GM21447 (cell line): ENCODE data around the gene SAMD1.
A peak's percentile ranks its signal among the peaks of the same experiment; 100 is the strongest.

ENCODE experiments used
- ATAC-seq: cut with Tn5 transposase; IDR thresholded peaks from one replicate; pipeline ENCODE4 v1.9.1; 2021; ENCODE audit not compliant: unreplicated experiment

SAMD1 gene

DNA sequence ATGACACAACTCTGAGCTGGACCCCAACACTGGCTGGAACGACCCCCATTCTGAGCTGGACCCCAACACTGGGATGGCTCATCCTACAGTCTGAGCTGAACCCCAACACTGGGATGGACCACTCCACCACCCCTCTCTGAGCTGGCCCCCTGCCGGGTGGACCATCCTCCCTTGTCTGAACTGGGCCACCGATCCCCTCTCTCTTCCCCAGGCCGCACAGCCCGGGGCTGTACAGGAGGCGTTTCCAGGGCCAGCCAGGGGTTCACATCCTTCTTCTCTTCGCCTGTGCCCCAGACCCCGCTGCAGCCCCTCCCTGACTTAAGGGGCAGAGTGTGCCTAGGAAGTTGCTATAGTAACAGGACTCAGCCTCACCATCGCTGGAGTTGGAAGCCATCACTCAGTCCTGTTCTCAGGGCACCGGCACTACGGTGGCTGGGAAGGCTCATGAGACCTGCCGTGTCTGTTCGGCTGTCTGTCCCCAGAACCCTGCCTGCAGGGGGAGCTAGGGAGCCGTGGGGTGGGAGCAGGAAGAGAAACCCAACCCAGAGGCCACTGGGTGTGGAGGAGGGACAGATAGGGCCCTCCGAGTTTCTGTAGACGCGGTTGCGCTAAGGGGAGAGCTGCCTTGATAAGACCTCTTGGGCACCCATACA is 23.3 kb upstream of the SAMD1 start:
- ATAC-seq: no peak

DNA sequence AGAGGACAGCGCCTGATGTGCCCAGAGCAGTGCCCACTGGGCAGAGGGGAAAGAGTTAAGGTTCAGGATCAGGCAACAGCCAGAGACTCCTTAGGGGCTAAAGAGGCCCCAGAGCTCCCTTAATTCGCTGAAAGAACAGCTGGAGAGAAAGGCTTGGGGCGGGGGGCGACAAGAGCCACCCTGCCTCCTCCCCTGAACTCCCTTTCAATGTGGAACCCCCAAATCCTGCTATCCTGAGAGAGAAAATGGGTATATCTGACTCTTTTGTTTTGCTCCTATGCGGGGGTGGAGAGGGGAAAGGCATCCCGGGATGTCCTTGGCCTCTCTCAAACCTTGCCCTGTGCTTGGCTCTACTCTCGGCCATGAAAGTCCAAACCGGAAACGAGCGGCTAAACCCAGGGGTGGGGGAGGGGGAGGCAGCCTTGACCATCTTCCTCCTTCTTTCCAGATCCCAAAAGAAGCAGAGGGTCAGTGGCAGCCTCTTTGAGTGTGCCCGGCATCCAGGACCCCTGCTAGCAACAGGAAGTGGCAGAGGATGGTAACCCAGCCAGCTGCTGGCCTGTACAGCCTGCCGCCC is 22.3 kb upstream of the SAMD1 start:
- no peak for ATAC-seq

DNA sequence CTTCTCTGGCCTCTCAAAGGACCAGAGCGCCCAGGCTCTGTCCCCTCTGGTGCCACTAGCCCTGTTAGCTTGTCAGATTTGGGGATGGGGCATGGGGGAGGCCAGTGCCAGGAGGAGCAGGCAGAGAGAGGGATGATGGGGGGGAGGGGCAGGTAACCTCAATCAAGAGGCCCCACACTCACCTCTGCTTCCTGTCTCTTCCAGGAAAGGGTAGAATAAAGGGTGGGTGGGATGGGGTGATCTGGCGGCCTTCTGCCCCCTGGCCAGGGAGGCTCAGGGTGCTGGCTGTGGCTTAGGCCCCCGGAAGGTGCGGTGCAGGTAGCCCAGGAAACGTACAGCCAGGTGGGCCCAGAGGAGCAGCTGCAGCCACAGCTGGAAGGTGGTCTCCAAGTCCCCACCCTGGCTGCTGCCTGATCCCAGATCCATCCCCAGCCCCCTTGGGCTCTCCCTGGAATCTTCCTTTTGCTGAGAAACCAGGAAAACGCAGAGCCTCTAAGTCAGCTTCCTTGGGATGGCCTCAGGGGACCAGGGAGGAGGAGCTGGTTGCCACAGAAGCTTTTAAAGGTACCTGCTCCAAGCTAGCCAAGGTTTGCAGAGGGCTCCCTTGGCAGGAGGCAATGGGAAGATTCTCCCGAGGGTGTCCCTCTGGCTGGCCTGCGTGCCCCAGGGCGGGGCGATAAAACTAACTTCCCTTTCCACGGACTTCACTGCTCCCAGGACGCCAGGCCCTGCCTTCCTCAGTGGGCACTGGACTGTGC is 21.7 kb upstream of the SAMD1 start:
- no peak for ATAC-seq

DNA sequence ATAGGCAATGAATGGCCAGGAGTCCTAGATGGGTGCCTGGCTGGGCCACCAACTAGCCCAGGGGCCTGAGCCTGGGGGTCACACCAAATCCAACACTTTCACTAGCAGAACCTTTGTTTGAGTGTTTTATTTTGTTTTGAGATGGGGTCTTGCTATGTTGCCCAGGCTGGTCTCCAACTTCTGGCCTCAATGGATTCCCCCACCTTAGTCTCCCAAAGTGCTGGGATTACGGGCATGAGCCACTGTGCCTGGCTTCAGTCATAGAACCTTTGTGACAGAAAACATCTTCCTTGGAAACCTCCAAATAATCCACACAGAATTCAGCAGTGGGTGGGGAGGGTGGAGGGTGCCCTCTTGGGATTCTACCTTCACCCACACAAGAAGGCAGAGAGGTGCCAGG is 20.9 kb upstream of the SAMD1 start:
- ATAC-seq: no peak

DNA sequence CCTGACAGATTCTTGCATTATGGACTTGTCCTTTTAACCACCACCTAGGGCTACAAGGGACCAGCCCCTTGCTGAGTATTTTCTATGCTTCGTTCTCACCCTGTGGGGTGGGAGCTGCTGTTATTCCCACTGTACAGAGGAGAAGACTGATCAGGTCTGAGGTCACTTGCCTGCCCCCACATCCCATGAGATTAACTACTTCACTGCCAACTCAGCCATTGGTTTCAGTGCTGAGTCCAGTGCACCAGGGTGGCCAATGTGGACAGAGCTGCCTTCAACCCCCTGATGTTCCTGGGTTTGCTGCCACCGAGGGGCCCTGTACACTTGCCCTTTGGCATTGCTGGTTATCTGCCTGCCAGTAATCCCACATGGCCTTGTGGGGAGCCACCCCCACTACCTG is 20.1 kb upstream of the SAMD1 start:
- ATAC-seq: no peak

DNA sequence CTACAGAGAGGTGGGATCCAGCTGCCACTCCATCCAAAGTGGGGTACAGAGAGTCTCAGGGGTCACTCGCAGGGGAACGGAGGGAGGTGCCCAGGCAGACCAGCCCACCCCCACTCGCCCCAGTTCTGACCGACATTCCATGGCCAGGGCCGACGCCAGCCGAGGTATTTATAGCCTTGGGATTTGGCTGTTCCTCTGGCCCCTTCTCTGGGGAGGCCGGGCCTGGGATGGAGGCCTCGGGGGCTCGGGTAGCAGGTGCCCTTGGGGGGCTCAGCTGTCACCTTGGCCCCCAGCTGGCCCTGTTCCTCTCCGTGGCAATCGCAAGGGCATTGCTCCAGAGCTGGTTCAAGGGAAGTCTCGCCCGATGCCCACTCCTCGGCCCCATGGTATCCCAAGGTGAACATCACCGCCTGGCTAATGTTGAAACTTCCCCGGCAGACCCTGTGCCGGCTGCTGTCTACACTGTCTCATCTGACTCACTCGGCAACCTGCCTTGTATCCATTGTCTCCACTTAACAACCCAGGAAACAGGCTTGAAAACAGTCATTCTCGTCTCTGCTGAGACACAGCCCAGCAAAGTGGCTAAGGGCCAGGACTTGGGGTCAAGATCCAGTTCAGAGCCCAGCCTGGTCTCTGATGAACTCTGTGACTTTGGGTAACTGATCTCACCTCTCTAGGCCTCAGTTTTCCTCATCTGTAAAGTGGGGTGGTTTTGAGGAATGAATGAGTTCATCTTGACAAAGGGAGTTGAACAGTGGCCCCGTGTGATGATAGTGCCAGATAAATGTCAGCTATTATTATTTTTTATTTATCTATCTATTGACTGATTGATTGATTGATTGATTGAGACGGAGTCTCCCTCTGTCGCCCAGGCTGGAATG is 17.3 kb upstream of the SAMD1 start:
- ATAC-seq: no peak

DNA sequence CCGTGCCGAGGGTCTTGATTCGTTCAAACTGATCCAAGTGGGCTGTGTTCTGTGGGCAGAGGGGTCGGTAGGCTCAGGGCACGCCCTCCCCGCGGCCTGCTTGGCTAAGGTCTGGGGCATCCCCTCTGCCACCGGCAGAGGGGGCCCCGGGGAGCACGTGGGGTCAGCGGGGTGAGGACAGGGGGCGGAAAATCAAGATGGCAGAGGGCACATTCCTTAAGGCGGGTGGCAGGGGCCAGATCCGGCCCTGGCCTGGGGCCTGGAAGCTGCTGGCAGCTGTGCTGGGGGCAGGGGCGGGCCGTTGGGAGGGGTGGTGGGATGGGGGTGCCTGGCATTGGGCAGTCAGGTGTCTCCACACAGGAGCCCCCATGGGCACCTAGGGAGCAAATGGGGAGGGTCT is 16.3 kb upstream of the SAMD1 start:
- ATAC-seq: no peak

DNA sequence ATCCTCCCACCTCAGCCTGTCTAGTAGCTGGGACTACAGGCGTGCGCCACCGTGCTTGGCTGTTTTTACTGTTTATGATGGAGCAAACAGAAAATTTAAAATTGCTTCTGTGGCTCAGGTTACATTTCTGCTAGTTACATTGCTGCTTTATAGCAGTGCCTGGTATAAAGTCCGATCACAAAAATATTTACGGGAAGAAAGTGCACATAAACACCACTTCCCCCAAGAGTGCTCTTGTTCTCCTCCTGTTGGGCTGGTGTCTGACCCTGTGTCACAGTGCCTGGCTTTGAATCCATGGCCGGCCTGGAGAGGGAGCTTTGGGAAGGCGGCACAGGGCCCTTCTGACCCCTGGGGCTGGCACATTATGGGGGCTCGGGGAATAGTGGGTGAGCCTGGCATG is 15.1 kb upstream of the SAMD1 start:
- no peak for ATAC-seq

DNA sequence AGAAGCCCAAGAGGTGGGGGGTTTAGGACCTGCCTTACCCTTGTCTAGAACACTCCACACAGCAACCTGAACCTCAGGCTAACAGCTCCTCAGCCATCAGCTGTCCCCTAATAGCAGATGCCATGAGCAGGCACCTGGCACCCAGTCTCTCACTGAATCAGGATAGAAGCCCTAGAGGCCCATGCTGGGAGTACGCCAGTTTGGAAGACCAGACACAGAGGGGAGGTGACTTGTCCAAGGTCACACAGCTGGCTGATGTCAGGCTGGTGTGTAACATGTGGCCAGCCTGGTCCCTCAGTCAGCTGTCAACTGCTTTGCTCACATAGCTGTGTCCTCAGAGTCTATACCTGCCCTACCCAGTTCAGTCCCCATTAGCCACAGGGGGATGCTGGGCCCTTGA is 12.8 kb upstream of the SAMD1 start:
- ATAC-seq: no peak

DNA sequence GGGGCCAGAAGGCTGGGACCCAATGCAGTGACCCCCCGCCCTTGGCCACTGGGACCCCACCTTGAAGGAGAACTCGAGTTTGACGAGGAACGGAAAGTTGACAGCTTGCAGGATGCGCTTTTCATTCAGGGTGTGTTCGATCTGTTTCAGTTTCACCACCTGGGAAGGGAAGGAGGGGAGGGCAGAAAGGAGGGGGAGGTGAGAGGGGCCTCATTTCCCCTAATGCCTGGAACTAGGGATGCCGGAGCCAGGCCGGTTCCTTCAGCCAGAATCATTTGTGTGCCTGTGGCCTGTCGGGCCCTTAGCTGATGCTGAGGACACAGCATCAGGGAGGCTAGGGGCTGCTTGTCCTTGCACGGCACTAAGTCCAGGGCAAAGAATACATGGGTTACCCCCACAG is 12.2 kb upstream of the SAMD1 start:
- no peak for ATAC-seq

DNA sequence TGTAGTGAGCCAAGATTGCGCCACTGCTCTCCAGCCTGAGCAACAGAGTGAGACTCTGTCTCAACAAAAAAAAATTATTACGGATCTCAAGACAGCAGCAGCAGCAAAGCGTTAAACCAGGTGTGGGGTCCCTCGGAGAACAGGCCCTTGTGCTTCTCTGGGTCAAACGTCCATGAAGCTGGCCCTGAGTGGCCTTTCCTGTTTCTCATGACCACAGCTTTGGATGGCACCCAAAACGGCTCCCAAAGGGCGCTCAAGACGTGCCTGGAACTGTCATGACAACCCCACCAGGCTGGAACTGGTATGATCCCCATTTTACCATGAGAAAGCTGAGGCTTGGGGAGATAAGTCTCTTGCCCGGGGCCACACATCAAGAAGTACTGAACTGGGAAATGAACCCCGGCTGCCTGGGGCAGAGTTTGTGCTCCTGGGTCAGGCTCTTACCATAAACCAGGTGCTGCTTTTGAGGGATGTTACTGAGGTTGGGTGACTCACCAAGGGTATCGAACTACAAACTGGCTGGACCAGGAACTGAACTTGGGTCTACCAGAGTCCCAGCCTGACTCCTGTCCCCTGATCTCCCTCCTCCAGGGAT is 11.6 kb upstream of the SAMD1 start:
- ATAC-seq: no peak

DNA sequence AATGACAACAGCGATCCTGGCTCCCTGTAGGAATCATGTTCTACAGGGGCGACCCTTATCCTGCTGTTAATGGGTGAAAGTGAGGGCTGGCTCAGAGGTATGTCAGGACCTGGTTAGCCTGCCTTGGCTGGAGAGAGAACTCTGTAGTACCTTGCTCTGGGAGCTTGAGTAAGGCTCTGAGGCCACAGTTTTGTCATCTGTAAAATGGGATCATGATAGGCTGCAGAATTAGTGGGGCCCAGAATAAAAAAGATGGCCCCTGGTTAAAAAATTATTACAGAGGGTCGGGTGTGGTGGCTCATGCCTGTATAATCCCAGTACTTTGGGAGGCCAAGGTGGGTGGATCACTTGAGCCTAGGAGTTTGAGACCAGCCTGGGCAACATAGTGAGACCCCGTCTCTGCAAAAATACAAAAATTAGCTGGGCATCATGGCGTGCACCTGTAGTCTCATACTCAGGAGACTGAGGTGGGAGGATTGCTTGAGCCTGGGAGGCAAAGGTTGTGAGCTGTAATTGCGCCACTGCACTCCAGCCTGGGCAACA is 10.5 kb upstream of the SAMD1 start:
- no peak for ATAC-seq

DNA sequence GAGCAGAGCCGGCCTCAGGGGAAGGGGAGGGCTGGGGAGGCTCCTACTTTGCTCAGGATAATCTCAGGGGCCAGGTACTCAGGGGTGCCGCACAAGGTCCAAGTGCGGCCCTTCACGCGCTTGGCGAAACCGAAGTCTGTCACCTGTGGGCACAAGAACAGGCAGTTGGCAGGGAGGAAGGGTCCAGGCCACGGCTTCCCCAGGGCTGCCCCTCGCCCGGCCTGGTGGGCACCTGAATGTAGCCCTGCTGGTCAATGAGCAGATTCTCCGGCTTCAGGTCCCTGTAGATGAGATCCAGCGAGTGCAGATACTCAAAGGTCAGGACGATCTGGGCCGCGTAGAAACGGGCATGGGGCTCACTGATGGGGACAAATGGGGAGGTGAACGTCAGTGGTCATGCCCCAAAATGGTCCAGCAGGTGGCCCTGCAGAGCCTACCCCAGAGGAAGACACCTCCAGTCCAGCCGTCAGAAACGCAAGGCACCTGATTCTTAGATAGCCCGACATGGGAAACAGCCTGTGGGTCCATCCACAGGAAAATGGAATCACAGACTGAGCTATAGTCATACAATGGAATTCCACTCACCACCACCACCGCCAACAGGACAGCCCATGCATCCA is 7.1 kb upstream of the SAMD1 start:
- ATAC-seq: no peak

DNA sequence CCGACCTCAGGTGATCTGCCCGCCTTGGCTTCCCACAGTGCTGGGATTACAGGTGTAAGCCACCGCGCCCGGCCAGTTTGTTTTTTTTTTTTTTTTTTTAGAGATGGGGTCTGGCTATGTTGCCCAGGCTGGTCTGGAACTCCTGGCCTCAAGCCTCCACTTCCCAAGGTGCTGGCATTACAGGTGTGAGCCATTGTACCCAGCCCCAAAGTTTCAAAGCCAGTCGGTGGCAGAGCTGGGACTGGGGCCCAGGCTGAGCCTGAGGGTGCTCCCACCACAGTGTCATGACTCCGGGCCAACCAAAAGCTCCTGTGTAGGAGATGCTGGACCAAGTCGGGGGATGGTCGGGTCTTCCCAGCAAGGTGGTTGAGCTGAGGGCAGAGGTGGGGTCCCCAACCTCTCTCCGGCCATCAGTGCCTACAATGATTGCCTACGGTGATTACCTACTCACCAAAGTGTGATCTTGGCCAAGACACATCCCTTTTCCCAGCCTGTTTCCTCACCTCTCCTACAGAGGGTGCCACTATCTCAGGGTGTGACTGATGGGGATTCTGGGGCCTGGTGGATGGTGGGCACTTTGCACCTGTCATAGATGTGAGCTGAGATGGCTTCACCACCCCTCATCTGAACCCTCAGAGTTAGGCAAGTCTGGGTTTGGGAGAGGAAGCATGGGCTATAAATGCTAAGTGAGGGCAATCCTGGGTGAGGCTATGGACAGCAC is 5.9 kb upstream of the SAMD1 start:
- ATAC-seq: no peak

DNA sequence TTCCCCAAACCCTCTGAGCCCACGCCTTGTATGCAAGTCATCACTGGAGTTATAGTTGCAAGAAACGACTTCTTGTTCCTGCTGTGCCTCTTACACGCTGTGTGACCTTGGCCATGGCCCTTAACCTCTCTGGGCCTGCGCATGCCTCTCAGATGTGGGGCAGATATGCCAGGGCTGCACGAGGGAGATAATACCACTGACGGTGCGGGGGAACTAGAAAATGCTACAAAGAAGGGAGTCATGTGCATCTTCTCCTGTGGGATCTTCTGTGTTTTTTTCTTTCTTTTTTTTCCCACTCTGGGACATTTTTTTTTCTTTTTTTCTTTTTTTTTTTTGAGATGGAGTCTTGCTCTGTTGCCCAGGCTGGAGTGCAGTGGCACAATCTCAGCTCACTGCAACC is 4.3 kb upstream of the SAMD1 start:
- ATAC-seq: no peak

DNA sequence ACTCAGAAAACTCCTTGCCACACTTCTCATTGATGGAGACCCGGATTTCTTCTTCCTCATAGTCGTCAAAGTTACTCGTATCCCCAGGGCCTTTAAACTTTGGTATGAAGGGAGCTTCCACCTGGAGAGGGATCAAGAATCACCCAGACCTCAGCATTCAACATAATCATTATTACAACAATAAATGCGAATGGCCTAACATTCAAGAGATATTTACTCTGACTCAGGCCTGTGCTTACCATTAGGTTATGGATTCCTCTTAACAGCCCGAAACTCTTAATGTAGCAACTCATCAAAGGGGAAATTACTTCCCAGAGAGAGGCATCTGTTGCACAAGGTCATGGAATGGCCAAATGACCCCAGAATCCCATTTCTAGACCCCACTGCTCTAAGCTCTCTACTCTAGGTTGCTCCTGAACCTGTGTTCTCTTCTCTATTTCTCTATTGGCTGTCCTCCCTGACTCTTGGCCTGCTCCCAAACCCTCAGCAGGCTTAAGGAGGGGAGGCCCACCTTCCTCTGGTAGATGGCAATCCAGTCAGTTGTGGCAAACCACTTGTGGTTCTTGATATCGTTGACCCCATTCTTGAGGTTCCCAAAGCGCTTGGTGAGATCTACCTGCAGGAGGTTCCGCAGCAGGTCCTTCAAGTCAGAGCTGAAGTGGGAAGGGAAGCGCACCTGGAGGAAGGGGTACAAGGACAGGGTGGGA is 2.7 kb upstream of the SAMD1 start:
- ATAC-seq: no peak

DNA sequence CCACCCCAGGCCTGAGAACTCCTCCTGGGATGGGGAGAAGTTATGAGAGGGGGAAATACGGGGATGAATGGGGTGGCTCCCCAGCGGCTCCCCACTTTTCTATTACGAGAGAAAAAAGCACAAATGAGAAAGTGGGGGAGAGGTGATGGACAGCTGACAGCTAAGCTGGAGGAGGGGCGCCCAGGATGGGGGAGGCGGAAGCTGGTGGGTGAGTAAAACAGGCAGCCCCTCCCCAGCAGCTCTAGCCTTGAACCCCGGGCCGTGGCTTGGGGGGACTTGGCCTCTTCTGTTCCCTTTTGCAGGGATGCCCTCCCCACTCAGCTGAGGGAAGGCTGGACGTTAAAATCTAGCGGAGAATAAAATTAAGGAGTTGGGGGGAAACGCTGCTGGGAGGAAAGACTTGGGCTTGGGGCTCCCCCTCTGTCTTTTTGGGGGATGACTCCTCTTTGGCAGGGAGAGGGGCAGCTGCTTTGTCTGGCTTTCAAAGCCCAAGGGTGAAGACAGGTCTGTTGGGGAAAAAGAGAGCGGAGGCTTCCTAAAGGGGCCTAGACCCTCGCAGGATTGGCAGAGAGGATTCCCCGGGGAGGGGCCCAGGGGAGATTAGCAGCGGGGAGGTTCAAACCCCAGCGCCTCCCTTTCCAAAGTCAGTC is 1.4 kb upstream of the SAMD1 start:
- peak; percentile 22 for ATAC-seq

DNA sequence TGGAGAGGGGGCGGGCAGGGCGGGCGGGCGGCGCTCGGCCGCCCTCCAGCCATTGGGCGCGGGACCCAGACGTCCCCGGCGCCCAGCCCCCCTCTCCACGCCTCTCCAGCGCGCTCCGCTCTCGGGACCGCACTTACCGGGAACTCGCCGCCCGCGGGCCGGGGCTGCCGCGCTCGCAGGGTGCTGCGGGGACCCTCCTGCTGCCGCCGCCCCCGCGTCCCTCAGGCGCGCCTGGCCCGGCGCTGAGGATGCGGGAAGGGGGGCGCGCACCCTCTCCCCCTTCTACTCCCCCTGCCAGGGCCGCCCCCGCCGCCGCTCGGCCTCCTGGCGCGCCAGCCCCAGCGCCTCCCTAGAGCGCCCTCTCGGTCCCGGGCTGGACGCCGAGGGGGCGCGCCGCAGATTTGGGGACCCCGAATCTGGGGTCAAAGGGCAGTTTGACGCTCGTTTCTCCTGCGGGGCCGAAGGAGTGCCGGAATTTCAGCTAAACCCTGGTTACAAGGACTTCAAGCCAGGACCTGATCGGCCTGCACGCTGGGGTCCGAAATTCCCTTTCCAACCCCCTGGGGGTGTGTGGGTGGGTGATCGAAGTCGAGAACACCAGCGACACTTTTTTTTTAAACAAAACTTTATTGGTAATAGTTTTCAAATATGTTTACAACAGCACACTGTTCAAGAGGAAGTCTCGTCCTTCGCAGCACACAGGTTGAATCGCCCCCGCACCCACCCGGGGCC is 696 bp upstream of the SAMD1 start:
- ATAC-seq: peak; percentile 42
